A549 (cell line): ENCODE measurements around the gene PLD5. TPM values are rescaled to one million over a fixed set of nuclear protein-coding genes. Genes with fewer than 3 reads are reported as not detected.

Source experiments
- ATAC-seq, 2 experiments: fragments of 200-7000 bp in 1 of 2; fragments of >200 bp in 1 of 2; cut with Nextera tagmentation in 1 of 2; cut with Tn5 transposase in 1 of 2; 3 replicates each; pipeline versions ENCODE4 v1.8.0 to v1.9.1; 2018 to 2020; ENCODE audit warnings: mild to moderate bottlenecking in 1 of 2, moderate library complexity in 1 of 2
- CTCF ChIA-PET: fragments of 300-600 bp; sonication (Branson Sonifier 250); formaldehyde crosslinking; extraction: SDS; loops from one replicate; lab custom pipeline; 2021; ENCODE audit warnings: antibody characterized with exemption, inconsistent platforms; lab: Yijun Ruan, JAX
- POLR2A ChIA-PET: fragments of 350-600 bp; formaldehyde crosslinking; extraction: SDS; loops from one replicate; lab custom pipeline; 2021; ENCODE audit warnings: antibody characterized with exemption, inconsistent platforms; lab: Yijun Ruan, JAX
- DNase-seq, 2 experiments: peaks; one replicate each; pipeline versions ENCODE4 v3.0.0 to v3.0.0-alpha.2; 2011 to 2016; ENCODE audit warnings: low read depth in 1 of 2, low spot score in 1 of 2
- FAIRE-seq: peaks from 2 replicates; lab custom pipeline; 2011; peaks lifted over from hg19 to GRCh38; lab: Jason Lieb, UNC
- H3K27ac ChIP-seq, 2 experiments: fragments of >200 bp; sonication (Bioruptor Twin); formaldehyde crosslinking; 3 replicates each; pipeline ENCODE4 v1.5.1; 2016 to 2017
- H3K4me1 ChIP-seq: fragments of >200 bp; sonication (Bioruptor Twin); formaldehyde crosslinking; 3 replicates; pipeline ENCODE4 v1.6.1; 2016
- H3K4me2 ChIP-seq: fragments of >200 bp; sonication (Bioruptor Twin); formaldehyde crosslinking; 3 replicates; pipeline ENCODE4 v1.6.1; 2016
- H3K4me3 ChIP-seq: fragments of >200 bp; sonication (Bioruptor Twin); formaldehyde crosslinking; 3 replicates; pipeline ENCODE4 v1.5.1; 2016
- H3K9me3 ChIP-seq: fragments of >200 bp; sonication (Bioruptor Twin); formaldehyde crosslinking; 3 replicates; pipeline ENCODE4 v1.6.1; 2016
- BHLHE40 ChIP-seq: IDR thresholded peaks from 2 replicates; pipeline ENCODE4 v1.6.1; 2012; ENCODE audit warnings: low read depth, low read length, inconsistent platforms
- CBX2 ChIP-seq: fragments of 200-600 bp; sonication (generic); IDR thresholded peaks from 2 replicates; pipeline ENCODE4 v1.6.1; 2016; ENCODE audit warnings: low read depth, mild to moderate bottlenecking, borderline replicate concordance
- CBX8 ChIP-seq: fragments of 200-600 bp; sonication (generic); IDR thresholded peaks from 2 replicates; pipeline ENCODE4 v1.6.1; 2016
- CEBPB ChIP-seq, 2 experiments: fragments of >200 bp in 1 of 2; sonication (Bioruptor Twin) in 1 of 2; formaldehyde crosslinking in 1 of 2; IDR thresholded peaks; 2 replicates each; pipeline ENCODE4 v1.6.1; 2012 to 2016
- CTCF ChIP-seq: fragments of >200 bp; sonication (Bioruptor Twin); formaldehyde crosslinking; IDR thresholded peaks from 3 replicates; pipeline ENCODE4 v1.5.1; 2016
- EHMT2 ChIP-seq: fragments of 200-600 bp; sonication (generic); IDR thresholded peaks from 2 replicates; pipeline ENCODE4 v1.6.1; 2016; ENCODE audit warnings: antibody characterized with exemption, low read depth, mild to moderate bottlenecking, moderate library complexity
- EP300 ChIP-seq, 2 experiments: fragments of >200 bp; sonication (Bioruptor Twin); formaldehyde crosslinking; IDR thresholded peaks; 2 replicates in 1 of 2; 3 replicates in 1 of 2; pipeline ENCODE4 v1.6.1; 2016 to 2017
- FOSB ChIP-seq: fragments of 250-450 bp; sonication (Bioruptor Pico); IDR thresholded peaks from 2 replicates; pipeline ENCODE4 v1.5.0; 2020; ENCODE audit warnings: mild to moderate bottlenecking, moderate library complexity
- GATA3 ChIP-seq: IDR thresholded peaks from 2 replicates; pipeline ENCODE4 v1.6.1; 2012; ENCODE audit warnings: borderline replicate concordance
- HEYL ChIP-seq: fragments of 250-450 bp; sonication (Bioruptor Pico); IDR thresholded peaks from 2 replicates; pipeline ENCODE4 v1.8.0; 2021; ENCODE audit warnings: mild to moderate bottlenecking, moderate library complexity
- HOXB5 ChIP-seq: fragments of 250-450 bp; sonication (Bioruptor Pico); IDR thresholded peaks from 2 replicates; pipeline ENCODE4 v1.5.0; 2020; ENCODE audit warnings: mild to moderate bottlenecking, moderate library complexity
- JUN ChIP-seq, 2 experiments: fragments of >200 bp; sonication (Bioruptor Twin); formaldehyde crosslinking; IDR thresholded peaks; 2 replicates in 1 of 2; 3 replicates in 1 of 2; pipeline ENCODE4 v1.6.1; 2016 to 2017
- JUNB ChIP-seq: fragments of >200 bp; sonication (Bioruptor Twin); formaldehyde crosslinking; IDR thresholded peaks from 2 replicates; pipeline ENCODE4 v1.6.1; 2016
- KDM1A ChIP-seq: fragments of 200-600 bp; sonication (generic); IDR thresholded peaks from 2 replicates; pipeline ENCODE4 v1.6.1; 2016; ENCODE audit warnings: low read depth, mild to moderate bottlenecking
- KDM5A ChIP-seq: fragments of 200-600 bp; sonication (generic); IDR thresholded peaks from 2 replicates; pipeline ENCODE4 v1.6.1; 2016; ENCODE audit warnings: antibody characterized with exemption, mild to moderate bottlenecking
- MAFK ChIP-seq: fragments of 450-650 bp; IDR thresholded peaks from 2 replicates; pipeline ENCODE4 v1.6.1; 2014; ENCODE audit not compliant: partially characterized antibody
- MAX ChIP-seq: IDR thresholded peaks from 2 replicates; pipeline ENCODE4 v1.6.1; 2012
- NFE2L2 ChIP-seq: fragments of 150-350 bp; conservative IDR thresholded peaks from 2 replicates; pipeline ENCODE4 v1.6.1; 2014; ENCODE audit warnings: low read length
- NPAS2 ChIP-seq: fragments of 250-450 bp; sonication (Bioruptor Pico); IDR thresholded peaks from 2 replicates; pipeline ENCODE4 v1.8.0; 2022; ENCODE audit warnings: mild to moderate bottlenecking, moderate library complexity, borderline replicate concordance
- NR3C1 ChIP-seq: fragments of >200 bp; sonication (Bioruptor Twin); formaldehyde crosslinking; IDR thresholded peaks from 3 replicates; pipeline ENCODE4 v1.6.1; 2017
- PBX3 ChIP-seq: IDR thresholded peaks from 2 replicates; pipeline ENCODE4 v1.6.1; 2012
- POLR2AphosphoS2 ChIP-seq: conservative IDR thresholded peaks from 2 replicates; pipeline ENCODE4 v1.6.1; 2012; ENCODE audit warnings: low read length, improper control_type of control experiment, inconsistent platforms
- RAD21 ChIP-seq, 2 experiments: fragments of >200 bp in 1 of 2; sonication (Bioruptor Twin) in 1 of 2; formaldehyde crosslinking in 1 of 2; IDR thresholded peaks in 1 of 2; conservative IDR thresholded peaks in 1 of 2; 2 replicates in 1 of 2; 3 replicates in 1 of 2; pipeline ENCODE4 v1.6.1; 2012 to 2018; ENCODE audit warnings: inconsistent platforms in 1 of 2
- RFX5 ChIP-seq: fragments of 450-650 bp; IDR thresholded peaks from 2 replicates; pipeline ENCODE4 v1.7.1; 2014; ENCODE audit warnings: antibody characterized with exemption, mild to moderate bottlenecking, moderate library complexity
- SMC3 ChIP-seq: fragments of >200 bp; sonication (Bioruptor Twin); formaldehyde crosslinking; IDR thresholded peaks from 3 replicates; pipeline ENCODE4 v1.6.1; 2018; ENCODE audit warnings: inconsistent platforms
- TP53 ChIP-seq: fragments of 250-450 bp; sonication (Bioruptor Pico); IDR thresholded peaks from 2 replicates; pipeline ENCODE4 v1.5.0; 2021; ENCODE audit warnings: mild to moderate bottlenecking, moderate library complexity
- ZFP36 ChIP-seq: fragments of 450-650 bp; IDR thresholded peaks from 2 replicates; pipeline ENCODE4 v1.6.1; 2014; ENCODE audit warnings: borderline replicate concordance; ENCODE audit not compliant: partially characterized antibody
- ZNF302 ChIP-seq: fragments of 250-450 bp; sonication (Bioruptor Pico); IDR thresholded peaks from 2 replicates; pipeline ENCODE4 v1.9.0; 2021; ENCODE audit warnings: inconsistent platforms, mild to moderate bottlenecking, moderate library complexity
- ZSCAN20 ChIP-seq: fragments of 250-450 bp; sonication (Bioruptor Pico); IDR thresholded peaks from 2 replicates; pipeline ENCODE4 v1.8.0; 2022; ENCODE audit warnings: mild to moderate bottlenecking, moderate library complexity
- WGBS: methylation state at CpG from one replicate; pipeline ENCODE4 v1.1.6; 2017; ENCODE audit errors: missing lambda C conversion rate; 5-methylcytosine and 5-hydroxymethylcytosine counted together
- polyA plus RNA-seq, 4 experiments: library from polyadenylated mRNA; depleted of rRNA in 3 of 4; stranded (reverse); fragments of >200 nt; fragmentation: RNase III in 1 of 4; extraction: RNeasy Plus Mini Kit Qiagen cat#74134 plus additional on column Dnase treatment in 1 of 4; gene quantifications; 2 replicates in 3 of 4; 3 replicates in 1 of 4; pipeline ENCODE4 v1.2.3, GENCODE V29; 2011 to 2017
- TF ChIP-seq, protein P1 (sequence below): fragments of >200 bp; sonication (Bioruptor Twin); formaldehyde crosslinking; IDR thresholded peaks from 3 replicates; pipeline ENCODE4 v1.6.1; 2016
- TF ChIP-seq, protein P2 (sequence below): fragments of 250-450 bp; sonication (Bioruptor Pico); IDR thresholded peaks from 2 replicates; pipeline ENCODE4 v1.5.0; 2020; ENCODE audit warnings: low read depth, mild to moderate bottlenecking, moderate library complexity

PLD5 gene
- polyA plus RNA-seq, 2 of the 4 experiments (the other 2 are of a cell fraction): 1.5 to 1.7 TPM

DNA sequence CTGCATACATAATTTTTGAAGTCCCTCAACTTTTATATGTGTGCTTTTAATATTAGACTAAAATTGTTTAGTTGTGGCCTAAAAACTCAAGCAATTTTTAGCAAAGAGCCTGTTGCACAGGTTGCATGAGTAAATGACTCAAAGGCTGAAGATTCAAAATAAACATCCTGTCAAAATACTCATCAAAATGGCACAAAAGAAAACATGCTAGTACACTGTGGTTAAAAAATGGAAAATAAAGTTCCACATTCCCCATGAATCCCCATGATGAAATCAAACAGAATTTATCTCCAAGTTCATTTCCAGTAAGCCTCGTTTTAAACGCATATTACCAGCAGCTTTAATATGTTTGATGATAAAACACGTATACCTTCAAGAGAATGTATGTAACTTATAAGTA is 295.5 kb downstream of the PLD5 start (continued):
- TF ChIP-seq SMC3 (no peak), BHLHE40 (no peak), CBX8 (no peak), RFX5 (no peak), EP300 (IDR thresholded peaks at IDR 0.05) (no peak), CBX2 (no peak), EHMT2 (no peak), ZSCAN20 (CRISPR knock-in tag) (no peak), NPAS2 (no peak)
- TF ChIP-seq, protein P1, sequence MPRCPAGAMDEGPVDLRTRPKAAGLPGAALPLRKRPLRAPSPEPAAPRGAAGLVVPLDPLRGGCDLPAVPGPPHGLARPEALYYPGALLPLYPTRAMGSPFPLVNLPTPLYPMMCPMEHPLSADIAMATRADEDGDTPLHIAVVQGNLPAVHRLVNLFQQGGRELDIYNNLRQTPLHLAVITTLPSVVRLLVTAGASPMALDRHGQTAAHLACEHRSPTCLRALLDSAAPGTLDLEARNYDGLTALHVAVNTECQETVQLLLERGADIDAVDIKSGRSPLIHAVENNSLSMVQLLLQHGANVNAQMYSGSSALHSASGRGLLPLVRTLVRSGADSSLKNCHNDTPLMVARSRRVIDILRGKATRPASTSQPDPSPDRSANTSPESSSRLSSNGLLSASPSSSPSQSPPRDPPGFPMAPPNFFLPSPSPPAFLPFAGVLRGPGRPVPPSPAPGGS: no peak

DNA sequence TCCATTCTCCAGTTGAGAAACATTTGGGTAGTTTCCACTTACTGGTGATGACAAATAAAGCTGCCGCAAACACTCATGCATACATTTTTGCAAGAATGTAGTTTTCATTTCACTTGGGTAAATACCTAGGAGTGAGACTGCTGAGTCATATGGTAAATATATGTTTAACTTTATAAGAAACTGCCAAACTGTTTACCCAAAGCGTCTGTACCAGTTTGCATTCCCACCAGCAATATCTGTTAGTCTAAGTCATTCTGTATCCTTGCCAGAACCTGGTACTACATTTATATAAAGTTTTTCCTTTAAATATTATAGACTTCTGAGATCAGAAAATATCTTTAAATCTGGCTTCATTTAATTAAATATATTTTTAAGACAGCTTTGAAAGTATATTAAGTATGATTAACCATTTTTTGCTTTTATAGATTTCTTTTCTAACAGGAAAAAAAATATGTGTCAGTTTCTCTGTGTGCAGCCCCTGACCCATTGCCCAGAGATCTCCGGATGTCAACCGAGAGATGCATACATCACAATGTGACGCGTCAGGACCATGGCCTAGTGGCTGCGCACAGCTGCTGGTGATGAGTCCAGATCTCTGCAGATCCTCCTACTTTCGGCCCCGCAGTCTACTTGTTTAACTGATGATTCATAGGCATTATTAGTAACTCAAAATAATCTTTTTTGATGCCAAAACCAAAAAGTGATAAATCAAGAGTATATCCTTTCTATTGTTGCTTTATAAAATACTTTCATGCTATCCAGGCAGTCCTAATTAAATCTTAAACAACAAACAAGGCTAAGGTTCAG is 298.5 kb downstream of the PLD5 start:
- peak; percentile 77 to 92 for DNase-seq
- Histone ChIP-seq H3K4me3 (no peak overlapping the region; the same call in 2 of the 3 replicates), H3K9me3 (peaks cover 4% of the 10 kb centered on the region; the same call in 1 of the 3 replicates), H3K27ac (peak overlapping the region; percentile 77 to 83), H3K4me1 (peaks cover 56% of the 10 kb centered on the region), H3K4me2 (peak overlapping the region; percentile 81)
- POLR2A ChIA-PET: no interaction called here
- FAIRE-seq: peak; percentile 100
- ATAC-seq: peak; percentile 97 to 99
- 2% methylated on average over 9 of the region's 9 CpGs for WGBS
- CTCF ChIA-PET: no interaction called here
- TF ChIP-seq MAX (peak; percentile 71; the same call in 1 of the 2 replicates), KDM5A (no peak), EP300 (IDR thresholded peaks at IDR 0.05) (peak; percentile 94 to 96), KDM1A (no peak), PBX3 (no peak), POLR2AphosphoS2 (no peak), CEBPB (IDR thresholded peaks at IDR 0.05) (peak; percentile 92 to 97), EHMT2 (no peak), TP53 (CRISPR knock-in tag) (no peak), CTCF (no peak), NR3C1 (no peak), JUN (IDR thresholded peaks at IDR 0.05) (peak; percentile 96 to 98), CBX8 (no peak), JUNB (peak; percentile 97), ZFP36 (peak; percentile 32), RAD21 (conservative IDR thresholded peaks at IDR 0.05 in 1 of 2, IDR thresholded peaks at IDR 0.05 in 1 of 2) (peak; percentile 16 to 49; a peak in 4 of 5 replicates), FOSB (CRISPR knock-in tag) (no peak), NPAS2 (no peak), SMC3 (peak; percentile 50; the same call in 2 of the 3 replicates), GATA3 (peak; percentile 96), MAFK (peak; percentile 97), HOXB5 (CRISPR knock-in tag) (0 out of 2 replicates have a peak, but pooled peaks have one; percentile 17), NFE2L2 (peak; percentile 61; the same call in 1 of the 2 replicates), ZNF302 (no peak), BHLHE40 (no peak), HEYL (CRISPR knock-in tag) (no peak), ZSCAN20 (CRISPR knock-in tag) (no peak)
- TF ChIP-seq, protein P1: peak; percentile 97
- TF ChIP-seq, protein P2, sequence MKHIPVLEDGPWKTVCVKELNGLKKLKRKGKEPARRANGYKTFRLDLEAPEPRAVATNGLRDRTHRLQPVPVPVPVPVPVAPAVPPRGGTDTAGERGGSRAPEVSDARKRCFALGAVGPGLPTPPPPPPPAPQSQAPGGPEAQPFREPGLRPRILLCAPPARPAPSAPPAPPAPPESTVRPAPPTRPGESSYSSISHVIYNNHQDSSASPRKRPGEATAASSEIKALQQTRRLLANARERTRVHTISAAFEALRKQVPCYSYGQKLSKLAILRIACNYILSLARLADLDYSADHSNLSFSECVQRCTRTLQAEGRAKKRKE: peak; percentile 39; the same call in 1 of the 2 replicates
